ENCODE results near the gene TMPRSS3. TPM values are rescaled to one million over a fixed set of nuclear protein-coding genes. Genes with fewer than 3 reads are reported as not detected.

Gene TMPRSS3
- total and polyA plus RNA-seq, 2 of the 13 experiments (the other 11 are each of a cell fraction or from before 2014, with no cell fraction given): 2.8 to 16.9 TPM

DNA sequence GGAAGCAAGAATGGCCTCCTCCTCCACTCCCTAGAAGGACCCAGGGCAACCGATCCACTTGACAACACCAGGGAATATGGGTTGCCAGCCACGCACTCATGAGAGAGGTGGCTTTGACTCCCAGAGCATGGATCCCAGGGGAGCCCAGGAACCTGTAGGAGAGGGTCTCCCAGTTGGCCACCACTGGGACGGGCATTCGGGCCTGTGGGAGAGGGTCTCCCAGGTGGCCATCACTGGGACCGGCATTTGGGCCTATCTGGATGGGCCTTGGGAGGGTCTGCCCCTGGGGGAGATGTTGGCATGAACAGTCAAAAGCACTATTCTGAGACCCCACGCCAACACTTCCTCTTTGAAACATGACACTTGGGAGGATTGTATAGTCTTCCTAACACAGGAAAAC lies 30.1 kb downstream of the TMPRSS3 start:
- Histone ChIP-seq H3K9me3 (ENCODE audit: low read length) (no peaks in the 10 kb centered on the region), H3K9ac (ENCODE audit: insufficient read depth, low read depth, low read length) (no peak overlapping the region), H3K4me3 (replicated peaks in 1 of 3; ENCODE audit: insufficient read depth in 1 of 3, low read depth in 2 of 3, low read length in 3 of 3) (no peak overlapping the region), H3K4me1 (ENCODE audit: insufficient read depth, low read length) (peaks cover 40% of the 10 kb centered on the region), H3K36me3 (replicated peaks in 1 of 2; ENCODE audit: control insufficient read depth in 1 of 2, insufficient read depth in 2 of 2, low read length in 2 of 2) (no peaks in the 10 kb centered on the region), H3K4me2 (ENCODE audit: low read depth, low read length) (no peak overlapping the region; the same call in 1 of the 2 replicates), H4K20me1 (ENCODE audit: insufficient read depth, low read length) (no peaks in the 10 kb centered on the region), H2AFZ (ENCODE audit: low read length) (no peak overlapping the region), H3K79me2 (ENCODE audit: insufficient read depth, low read length) (no peaks in the 10 kb centered on the region), H3K27ac (ENCODE audit: extremely low read length, insufficient read depth, low read length) (no peak overlapping the region), H3K27me3 (ENCODE audit: control insufficient read depth in 1 of 2, insufficient read depth in 2 of 2, low read length in 2 of 2) (peaks cover 1 to 17% of the 10 kb centered on the region in 2 experiments; a peak in 2 of 5 replicates)
- ChIA-PET POLR2A (no interaction called here), CTCF (ENCODE audit: low intra/inter-chr PET ratio, low total read pairs) (no interaction called here)
- no TSS peak for BruUV-seq (replicated peaks)
- intact Hi-C loops (cut with micrococcal nuclease; ENCODE audit: unreplicated experiment): no loop called here
- FAIRE-seq (no peak), DNase-seq (ENCODE audit: low spot score) (no peak), ATAC-seq (no peak)
- 71% methylated on average over 2 of the region's 6 CpGs for WGBS (ENCODE audit: low lambda C conversion rate)
- in situ Hi-C loops (cut with HindIII; ENCODE audit: extremely low pct_ligation_motif_present, low pct_unique_long_range_greater_than_20kb): no loop called here
- no peak for TF ChIP-seq ARID2 (CRISPR knock-in tag; IDR thresholded peaks at IDR 0.05; ENCODE audit: borderline replicate concordance)
- TF ChIP-seq, protein P1, sequence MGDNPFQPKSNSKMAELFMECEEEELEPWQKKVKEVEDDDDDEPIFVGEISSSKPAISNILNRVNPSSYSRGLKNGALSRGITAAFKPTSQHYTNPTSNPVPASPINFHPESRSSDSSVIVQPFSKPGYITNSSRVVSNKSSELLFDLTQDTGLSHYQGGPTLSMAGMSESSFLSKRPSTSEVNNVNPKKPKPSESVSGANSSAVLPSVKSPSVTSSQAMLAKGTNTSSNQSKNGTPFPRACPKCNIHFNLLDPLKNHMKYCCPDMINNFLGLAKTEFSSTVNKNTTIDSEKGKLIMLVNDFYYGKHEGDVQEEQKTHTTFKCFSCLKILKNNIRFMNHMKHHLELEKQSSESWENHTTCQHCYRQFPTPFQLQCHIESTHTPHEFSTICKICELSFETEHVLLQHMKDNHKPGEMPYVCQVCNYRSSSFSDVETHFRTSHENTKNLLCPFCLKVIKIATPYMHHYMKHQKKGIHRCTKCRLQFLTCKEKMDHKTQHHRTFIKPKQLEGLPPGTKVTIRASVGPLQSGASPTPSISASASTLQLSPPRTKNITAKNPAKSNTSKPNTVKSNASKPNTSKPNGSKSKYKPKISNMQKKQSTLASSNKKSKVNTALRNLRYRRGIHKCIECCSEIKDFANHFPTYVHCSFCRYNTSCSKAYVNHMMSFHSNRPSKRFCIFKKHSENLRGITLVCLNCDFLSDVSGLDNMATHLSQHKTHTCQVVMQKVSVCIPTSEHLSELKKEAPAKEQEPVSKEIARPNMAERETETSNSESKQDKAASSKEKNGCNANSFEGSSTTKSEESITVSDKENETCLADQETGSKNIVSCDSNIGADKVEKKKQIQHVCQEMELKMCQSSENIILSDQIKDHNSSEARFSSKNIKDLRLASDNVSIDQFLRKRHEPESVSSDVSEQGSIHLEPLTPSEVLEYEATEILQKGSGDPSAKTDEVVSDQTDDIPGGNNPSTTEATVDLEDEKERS (CRISPR knock-in tag; IDR thresholded peaks at IDR 0.05): no peak
- TF ChIP-seq ZNF580 (CRISPR knock-in tag; IDR thresholded peaks at IDR 0.05; ENCODE audit: borderline replicate concordance, low read depth): no peak
- no peak for TF ChIP-seq ZNF609 (CRISPR knock-in tag; IDR thresholded peaks at IDR 0.05; ENCODE audit: borderline replicate concordance)
- TF ChIP-seq TAF1 (CRISPR knock-in tag; IDR thresholded peaks at IDR 0.05): no peak
- TF ChIP-seq LRRFIP1 (CRISPR knock-in tag; conservative IDR thresholded peaks at IDR 0.05): no peak
- TF ChIP-seq ZNF629 (CRISPR knock-in tag; conservative IDR thresholded peaks at IDR 0.05): no peak
- TF ChIP-seq TBL1XR1 (IDR thresholded peaks at IDR 0.05; ENCODE audit: borderline replicate concordance, low read length, partially characterized antibody): no peak
- no peak for TF ChIP-seq FOXA3 (CRISPR knock-in tag; IDR thresholded peaks at IDR 0.05)
- TF ChIP-seq HDAC1 (CRISPR knock-in tag; IDR thresholded peaks at IDR 0.05): no peak
- no peak for TF ChIP-seq HOXD1 (CRISPR knock-in tag; IDR thresholded peaks at IDR 0.05)

Measured in HepG2 (cell line).